GM21737 (cell line): Measurements from ENCODE around the gene OR5V1.
"Not testable (repeated sequence)": the region's sequence is repeated elsewhere in the genome, so short reads cannot be mapped to it uniquely, and the experiment has no call there.

Source experiments
- ATAC-seq: cut with Tn5 transposase; IDR thresholded peaks from one replicate; pipeline ENCODE4 v1.9.1; 2021; ENCODE audit warnings: mild to moderate bottlenecking, moderate library complexity; ENCODE audit not compliant: unreplicated experiment

Gene OR5V1

GRCh38 chr6:29368765-29369164, at the start of gene OR5V1:
TSS of gene OR5V1 (minus strand) at chr6:29368865. CDS start at chr6:29356195, 12,670 bp downstream.
- no peak for ATAC-seq

DNA sequence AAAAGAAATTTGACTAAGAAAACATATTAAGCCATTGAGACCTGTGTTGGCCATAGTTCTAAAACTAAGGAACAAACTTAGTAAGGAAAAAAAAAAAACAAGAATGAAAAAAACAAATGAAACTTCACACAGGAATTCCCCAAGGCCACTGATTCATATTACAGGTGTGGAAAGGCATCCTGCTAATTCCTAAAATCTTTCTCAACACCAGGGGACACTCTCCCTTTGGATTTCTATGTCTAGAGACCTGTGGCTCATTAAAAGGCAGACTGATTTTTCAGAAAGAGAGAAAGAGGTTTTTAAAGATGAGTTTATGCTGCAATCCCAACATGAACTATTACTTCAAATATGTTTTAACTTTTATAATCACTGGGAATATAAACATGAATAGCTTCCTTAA, 45.9 kb upstream of the OR5V1 start, which contains the start of gene OR12D1:
OR12D1 (plus strand) TSS at position 341 of the 400 bp plus-strand sequence.
- ATAC-seq = no peak

GRCh38 chr6:29403801-29404200, 35.1 kb upstream of the OR5V1 start:
- ATAC-seq = no peak

DNA sequence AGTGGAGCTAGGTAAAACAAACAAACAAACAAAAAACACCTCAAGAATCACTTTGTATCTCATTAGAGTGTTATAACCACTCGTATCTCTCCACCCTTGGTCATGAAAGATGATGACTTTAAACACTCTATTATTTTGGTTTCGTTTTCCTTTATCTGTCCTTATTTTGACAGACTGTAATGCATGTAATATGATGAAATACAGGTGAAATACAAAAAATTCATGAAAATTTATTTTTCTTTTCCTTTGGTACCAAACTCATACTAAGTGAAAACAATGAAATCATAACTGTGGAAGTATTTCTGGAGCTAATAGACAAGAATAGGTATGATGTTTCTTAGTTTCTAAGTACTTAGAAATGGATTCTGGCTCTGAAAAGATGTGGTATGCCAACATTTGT, 30.9 kb upstream of the OR5V1 start:
- no peak for ATAC-seq

DNA sequence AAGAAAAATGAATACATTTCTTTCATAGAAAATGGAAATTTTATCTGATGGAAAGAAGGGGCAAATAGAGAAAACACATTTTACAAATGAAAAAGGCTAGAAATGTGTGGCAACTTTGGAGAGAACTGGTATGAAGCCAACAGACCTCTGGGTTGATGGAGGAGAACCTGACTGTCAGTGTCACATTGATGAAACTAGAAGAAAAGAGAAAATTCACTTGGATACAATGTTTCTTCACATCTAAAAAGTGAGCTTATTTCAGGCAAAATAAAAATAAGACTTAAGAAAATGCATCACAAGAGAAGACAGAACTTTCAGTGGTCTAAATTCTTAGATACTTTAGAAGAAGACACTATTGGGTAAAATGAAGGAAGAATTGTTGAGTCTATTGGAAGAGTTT, 26.7 kb upstream of the OR5V1 start, which contains the start of gene OR12D2:
OR12D2 (plus strand) TSS at position 301 of the 400 bp plus-strand sequence. CDS start 1,069 bp downstream, outside the sequence.
- ATAC-seq = no peak

DNA sequence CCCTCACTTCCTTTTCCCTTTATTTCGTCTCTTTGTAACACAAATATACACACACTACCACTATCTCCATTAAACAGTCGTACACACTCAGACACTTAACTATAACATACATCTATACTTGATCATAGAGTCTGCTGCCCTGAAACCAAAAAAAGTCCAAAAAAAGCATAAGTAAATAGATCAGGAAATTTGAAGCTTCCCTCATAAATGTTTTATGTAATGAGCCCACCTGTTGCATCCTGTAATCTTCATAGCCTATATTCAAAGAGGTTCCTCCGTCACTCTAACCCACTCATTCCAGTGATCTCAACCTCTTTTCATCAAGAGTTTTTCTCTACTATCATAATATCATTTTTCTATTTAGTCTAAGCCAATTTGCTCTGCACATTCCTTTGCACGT, 19.9 kb upstream of the OR5V1 start:
- ATAC-seq = no peak

DNA sequence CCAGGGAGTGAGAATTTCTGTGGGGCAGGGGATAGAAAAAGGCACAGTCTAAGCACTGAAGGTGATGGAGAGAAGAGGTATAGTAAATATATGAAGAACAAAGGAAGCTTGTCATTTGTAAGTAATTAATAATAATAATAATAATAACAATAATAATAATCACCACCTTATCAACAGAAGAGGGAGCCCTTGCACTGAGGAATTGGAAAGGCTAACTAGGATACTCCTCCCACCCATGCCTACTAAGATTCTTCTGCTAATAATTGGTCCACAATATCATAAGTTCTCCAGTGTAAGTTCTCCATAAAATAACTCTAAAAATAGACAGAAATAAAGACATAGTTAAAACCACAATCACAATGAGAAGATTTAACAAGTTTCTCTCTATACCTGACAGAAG, 7.3 kb upstream of the OR5V1 start:
- no peak for ATAC-seq

DNA sequence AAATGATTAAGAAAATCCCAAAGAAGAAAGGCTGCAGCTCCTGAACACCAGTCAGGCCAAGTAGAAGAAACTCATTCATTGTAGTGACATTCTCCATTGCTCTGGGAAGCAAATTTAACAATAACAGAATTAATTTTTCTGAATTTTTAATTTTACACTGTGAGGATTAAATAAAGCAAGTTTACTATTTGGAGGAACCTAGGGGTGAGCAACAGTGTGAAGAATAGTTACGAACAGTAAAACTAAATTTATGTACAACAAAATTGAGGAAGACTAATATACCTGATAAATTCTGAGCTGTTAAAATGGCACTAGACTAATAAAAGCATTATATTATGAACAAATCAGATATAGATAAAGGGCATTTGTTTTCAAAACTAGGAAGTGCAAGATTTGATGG, 6.5 kb upstream of the OR5V1 start, which contains the start of gene OR12D3:
OR12D3 (minus strand) TSS at position 101 of the 400 bp plus-strand sequence; CDS start at position 97, 4 bp downstream.
- ATAC-seq = no peak

- ATAC-seq = no peak
These were observed 13.1 kb downstream of the OR5V1 start for GRCh38 chr6:29355603-29356002.

GRCh38 chr6:29354980-29355379, 13.7 kb downstream of the OR5V1 start:
- ATAC-seq = no peak

GRCh38 chr6:29349348-29349747, 19.3 kb downstream of the OR5V1 start:
- ATAC-seq = not testable (repeated sequence)

- ATAC-seq = no peak
These were observed 23.3 kb downstream of the OR5V1 start for GRCh38 chr6:29345380-29345779.

DNA sequence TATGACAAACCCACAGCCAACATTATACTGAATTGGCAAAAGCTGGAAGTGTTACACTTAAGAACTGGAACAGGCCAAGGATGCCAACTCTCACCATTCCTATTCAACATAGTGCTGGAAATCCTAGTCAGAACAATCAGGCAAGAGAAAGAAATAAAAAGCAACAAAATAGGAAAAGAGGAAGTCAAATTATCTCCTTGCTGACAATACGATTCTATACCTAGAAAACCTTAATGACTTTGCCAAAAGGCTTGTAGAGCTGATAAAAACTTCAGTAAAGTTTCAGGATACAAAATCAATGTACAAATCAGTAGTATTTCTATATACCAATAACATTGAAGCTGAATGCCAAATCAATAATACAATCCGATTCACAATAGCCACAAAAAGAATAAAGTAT, 32.4 kb downstream of the OR5V1 start:
- ATAC-seq = no peak

GRCh38 chr6:29332676-29333075, 36.0 kb downstream of the OR5V1 start:
- ATAC-seq = no peak

DNA sequence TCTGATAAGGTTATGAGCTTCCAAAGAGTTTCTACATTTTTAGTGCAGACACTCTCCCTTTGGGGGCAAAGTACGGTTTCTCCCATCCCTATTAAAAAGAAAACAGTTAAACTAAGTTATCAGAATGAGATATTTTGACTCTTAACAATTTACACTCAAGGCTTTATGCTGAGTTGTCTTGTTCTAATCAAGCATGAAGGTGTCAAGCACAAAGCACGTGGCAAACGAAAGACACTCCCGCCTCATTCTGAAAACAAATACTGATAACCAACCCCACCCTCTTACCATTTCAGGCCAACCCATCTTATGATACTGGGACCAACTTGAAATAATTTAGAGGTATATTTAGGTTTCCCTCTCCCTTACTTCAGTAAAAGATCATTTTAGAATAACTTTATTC, 42.9 kb downstream of the OR5V1 start:
- ATAC-seq = no peak

- ATAC-seq = not testable (repeated sequence)
These were observed 45.3 kb downstream of the OR5V1 start for GRCh38 chr6:29323332-29323731.

- ATAC-seq = no peak
These were observed 48.7 kb downstream of the OR5V1 start for GRCh38 chr6:29319931-29320330.
